ENCODE measurements around the gene COX11. TPM values are rescaled to one million over a fixed set of nuclear protein-coding genes. Genes with fewer than 3 reads are reported as not detected.

Gene COX11
- total RNA-seq, 1 donor from 2014 or later: 79.8 TPM

- no peaks in the 10 kb centered on the region for H3K4me1 Mint-ChIP-seq (ENCODE audit: unreplicated experiment)
- H3K36me3 Mint-ChIP-seq: peaks cover 23% of the 10 kb centered on the region
- H3K27ac Mint-ChIP-seq: no peak overlapping the region
- TF ChIP-seq CTCF (conservative IDR thresholded peaks at IDR 0.05): no peak
- no peaks in the 10 kb centered on the region for H3K27me3 Mint-ChIP-seq
- H3K4me3 Mint-ChIP-seq: no peak overlapping the region
- no peak for DNase-seq (ENCODE audit: extremely low spot score, unreplicated experiment)
- no peaks in the 10 kb centered on the region for H3K9me3 Mint-ChIP-seq
Measured at GRCh38 chr17:54947396-54947795, 21.1 kb downstream of the COX11 start.

GRCh38 chr17:54945671-54946070 lies 22.8 kb downstream of the COX11 start:
- DNase-seq (ENCODE audit: extremely low spot score, unreplicated experiment): no peak
- no peak for TF ChIP-seq CTCF (conservative IDR thresholded peaks at IDR 0.05)
- no peak overlapping the region for H3K4me3 Mint-ChIP-seq
- H3K27me3 Mint-ChIP-seq: no peaks in the 10 kb centered on the region
- H3K9me3 Mint-ChIP-seq: no peaks in the 10 kb centered on the region
- H3K27ac Mint-ChIP-seq: no peak overlapping the region
- H3K36me3 Mint-ChIP-seq: peaks cover 18% of the 10 kb centered on the region
- H3K4me1 Mint-ChIP-seq (ENCODE audit: unreplicated experiment): no peaks in the 10 kb centered on the region

- no peak for DNase-seq (ENCODE audit: extremely low spot score, unreplicated experiment)
- H3K27ac Mint-ChIP-seq: no peak overlapping the region
- H3K36me3 Mint-ChIP-seq: peaks cover 18% of the 10 kb centered on the region
- H3K27me3 Mint-ChIP-seq: no peaks in the 10 kb centered on the region
- TF ChIP-seq CTCF (conservative IDR thresholded peaks at IDR 0.05): no peak
- H3K4me3 Mint-ChIP-seq: no peak overlapping the region
- no peaks in the 10 kb centered on the region for H3K9me3 Mint-ChIP-seq
- H3K4me1 Mint-ChIP-seq (ENCODE audit: unreplicated experiment): no peaks in the 10 kb centered on the region
Measured at GRCh38 chr17:54945231-54945630, 23.2 kb downstream of the COX11 start.

DNA sequence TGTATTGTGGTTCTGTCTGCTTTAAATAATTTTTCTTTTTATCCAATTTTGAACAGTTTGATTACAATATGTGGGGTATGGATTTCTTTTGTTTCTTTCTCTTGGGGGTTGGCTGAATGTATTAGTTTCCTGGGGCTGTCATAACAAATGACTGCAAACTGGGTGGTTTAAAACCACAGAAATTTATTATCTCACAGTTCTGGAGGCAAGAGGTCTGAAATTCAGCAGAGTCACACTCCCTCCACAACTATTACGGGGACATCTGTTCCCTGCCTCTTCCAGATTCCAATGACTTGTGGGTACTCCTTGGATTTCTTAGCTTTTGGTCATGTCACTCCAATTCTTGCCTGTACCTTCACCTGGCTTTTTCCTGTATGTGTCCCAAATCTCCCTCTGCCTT lies 23.7 kb downstream of the COX11 start:
- no peaks in the 10 kb centered on the region for H3K9me3 Mint-ChIP-seq
- H3K4me3 Mint-ChIP-seq: no peak overlapping the region
- peaks cover 18% of the 10 kb centered on the region for H3K36me3 Mint-ChIP-seq
- H3K27me3 Mint-ChIP-seq: no peaks in the 10 kb centered on the region
- no peak overlapping the region for H3K27ac Mint-ChIP-seq
- no peak for DNase-seq (ENCODE audit: extremely low spot score, unreplicated experiment)
- no peaks in the 10 kb centered on the region for H3K4me1 Mint-ChIP-seq (ENCODE audit: unreplicated experiment)
- no peak for TF ChIP-seq CTCF (conservative IDR thresholded peaks at IDR 0.05)

DNA sequence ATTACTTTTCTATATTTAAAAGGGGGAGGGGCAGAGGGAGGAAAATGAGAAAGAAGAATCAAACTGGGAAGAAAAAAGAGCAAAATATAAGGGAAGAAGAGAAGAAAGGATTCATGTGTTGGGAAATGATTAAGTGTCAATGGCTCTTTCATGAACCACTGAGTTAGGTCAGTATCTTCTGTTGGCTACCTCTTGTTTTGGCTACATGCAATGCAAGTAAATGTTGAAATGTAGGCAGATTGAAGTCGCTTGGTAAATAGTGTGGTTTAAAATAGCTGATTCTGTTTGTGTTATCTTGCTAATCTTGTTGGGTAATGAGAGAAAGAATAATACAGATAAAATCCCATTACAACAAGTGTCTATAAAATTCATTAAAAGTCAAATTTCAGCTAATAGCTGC lies 27.2 kb downstream of the COX11 start:
- H3K4me1 Mint-ChIP-seq (ENCODE audit: unreplicated experiment): no peaks in the 10 kb centered on the region
- no peaks in the 10 kb centered on the region for H3K27me3 Mint-ChIP-seq
- no peak for DNase-seq (ENCODE audit: extremely low spot score, unreplicated experiment)
- H3K4me3 Mint-ChIP-seq: no peak overlapping the region
- TF ChIP-seq CTCF (conservative IDR thresholded peaks at IDR 0.05): no peak
- H3K36me3 Mint-ChIP-seq: peaks cover 12% of the 10 kb centered on the region
- no peak overlapping the region for H3K27ac Mint-ChIP-seq
- H3K9me3 Mint-ChIP-seq: no peaks in the 10 kb centered on the region

DNA sequence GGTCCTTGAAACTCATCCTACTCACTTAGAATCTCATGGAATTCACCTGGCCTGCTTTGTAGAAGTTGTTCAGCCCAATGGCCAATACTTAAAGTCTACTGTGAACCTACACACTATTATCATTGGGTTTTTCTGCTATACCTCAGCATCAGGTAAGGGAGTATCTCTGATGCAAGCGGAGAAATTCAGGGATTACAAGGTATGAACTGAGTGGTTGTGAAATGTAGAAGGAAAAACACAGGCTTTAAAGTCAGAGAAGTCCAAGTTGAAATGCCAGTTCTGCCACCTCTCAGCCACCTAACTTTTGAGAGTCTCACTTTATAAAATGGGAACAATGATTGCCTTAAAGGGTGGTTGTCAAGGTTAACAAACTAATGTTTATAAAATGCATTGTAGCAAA lies 31.0 kb downstream of the COX11 start:
- no peaks in the 10 kb centered on the region for H3K27me3 Mint-ChIP-seq
- no peaks in the 10 kb centered on the region for H3K9me3 Mint-ChIP-seq
- H3K27ac Mint-ChIP-seq: no peak overlapping the region
- H3K36me3 Mint-ChIP-seq: peaks cover 22% of the 10 kb centered on the region
- no peak for DNase-seq (ENCODE audit: extremely low spot score, unreplicated experiment)
- TF ChIP-seq CTCF (conservative IDR thresholded peaks at IDR 0.05): no peak
- H3K4me1 Mint-ChIP-seq (ENCODE audit: unreplicated experiment): no peaks in the 10 kb centered on the region
- H3K4me3 Mint-ChIP-seq: no peak overlapping the region

Measured in type B pancreatic cell (in vitro differentiated cells).